ENCODE results near the gene PSTK. TPM values are rescaled to one million over a fixed set of nuclear protein-coding genes. Genes with fewer than 3 reads are reported as not detected.
A peak's percentile ranks its signal among the peaks of the same experiment; 100 is the strongest.

Gene PSTK
- total and polyA plus RNA-seq, 10 of the 15 experiments (the other 5 are each of a cell fraction or from before 2014, with no cell fraction given): 1.8 to 7.1 (median 3.4) TPM

- TF ChIP-seq DPF2 (IDR thresholded peaks at IDR 0.05) (peak; percentile 82), RAD21 (IDR thresholded peaks at IDR 0.05; ENCODE audit: insufficient read depth, low read depth, low read length) (peak; percentile 24; the same call in 1 of the 2 replicates), HCFC1 (IDR thresholded peaks at IDR 0.05; ENCODE audit: low read length) (peak; percentile 62; the same call in 1 of the 2 replicates), MTA2 (IDR thresholded peaks at IDR 0.05; ENCODE audit: low read depth) (no peak), POLR2A (IDR thresholded peaks at IDR 0.05; ENCODE audit: low read depth, low read length) (peak; percentile 97), FOXK2 (IDR thresholded peaks at IDR 0.05) (peak; percentile 59), ATF3 (IDR thresholded peaks at IDR 0.05; ENCODE audit: borderline replicate concordance, extremely low read depth, low read depth, low read length) (peak; percentile 44; the same call in 1 of the 2 replicates), HDAC2 (IDR thresholded peaks at IDR 0.05) (no peak), STAT3 (IDR thresholded peaks at IDR 0.05; ENCODE audit: low read depth, low read length) (no peak), E2F4 (IDR thresholded peaks at IDR 0.05; ENCODE audit: low read depth, low read length) (peak; percentile 76), IKZF2 (IDR thresholded peaks at IDR 0.05) (peak; percentile 32 to 69; a peak in 2 of 4 replicates), KLF5 (IDR thresholded peaks at IDR 0.05; ENCODE audit: partially characterized antibody) (peak; percentile 59), ZSCAN29 (IDR thresholded peaks at IDR 0.05) (peak; percentile 88), RB1 (IDR thresholded peaks at IDR 0.05; ENCODE audit: borderline replicate concordance) (peak; percentile 93; the same call in 1 of the 2 replicates), ZNF207 (IDR thresholded peaks at IDR 0.05; ENCODE audit: borderline replicate concordance) (peak; percentile 92), TBL1XR1 (IDR thresholded peaks at IDR 0.05; ENCODE audit: low read depth, low read length) (no peak), RELA (IDR thresholded peaks at IDR 0.05; ENCODE audit: borderline replicate concordance, partially characterized antibody) (peak; percentile 96), BACH1 (IDR thresholded peaks at IDR 0.05; ENCODE audit: borderline replicate concordance) (0 out of 2 replicates have a peak, but pooled peaks have one; percentile 26)
- TF ChIP-seq, protein P1, sequence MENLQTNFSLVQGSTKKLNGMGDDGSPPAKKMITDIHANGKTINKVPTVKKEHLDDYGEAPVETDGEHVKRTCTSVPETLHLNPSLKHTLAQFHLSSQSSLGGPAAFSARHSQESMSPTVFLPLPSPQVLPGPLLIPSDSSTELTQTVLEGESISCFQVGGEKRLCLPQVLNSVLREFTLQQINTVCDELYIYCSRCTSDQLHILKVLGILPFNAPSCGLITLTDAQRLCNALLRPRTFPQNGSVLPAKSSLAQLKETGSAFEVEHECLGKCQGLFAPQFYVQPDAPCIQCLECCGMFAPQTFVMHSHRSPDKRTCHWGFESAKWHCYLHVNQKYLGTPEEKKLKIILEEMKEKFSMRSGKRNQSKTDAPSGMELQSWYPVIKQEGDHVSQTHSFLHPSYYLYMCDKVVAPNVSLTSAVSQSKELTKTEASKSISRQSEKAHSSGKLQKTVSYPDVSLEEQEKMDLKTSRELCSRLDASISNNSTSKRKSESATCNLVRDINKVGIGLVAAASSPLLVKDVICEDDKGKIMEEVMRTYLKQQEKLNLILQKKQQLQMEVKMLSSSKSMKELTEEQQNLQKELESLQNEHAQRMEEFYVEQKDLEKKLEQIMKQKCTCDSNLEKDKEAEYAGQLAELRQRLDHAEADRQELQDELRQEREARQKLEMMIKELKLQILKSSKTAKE (IDR thresholded peaks at IDR 0.05; ENCODE audit: low read depth, poor library complexity, severe bottlenecking): no peak
- TF ChIP-seq, protein P2, sequence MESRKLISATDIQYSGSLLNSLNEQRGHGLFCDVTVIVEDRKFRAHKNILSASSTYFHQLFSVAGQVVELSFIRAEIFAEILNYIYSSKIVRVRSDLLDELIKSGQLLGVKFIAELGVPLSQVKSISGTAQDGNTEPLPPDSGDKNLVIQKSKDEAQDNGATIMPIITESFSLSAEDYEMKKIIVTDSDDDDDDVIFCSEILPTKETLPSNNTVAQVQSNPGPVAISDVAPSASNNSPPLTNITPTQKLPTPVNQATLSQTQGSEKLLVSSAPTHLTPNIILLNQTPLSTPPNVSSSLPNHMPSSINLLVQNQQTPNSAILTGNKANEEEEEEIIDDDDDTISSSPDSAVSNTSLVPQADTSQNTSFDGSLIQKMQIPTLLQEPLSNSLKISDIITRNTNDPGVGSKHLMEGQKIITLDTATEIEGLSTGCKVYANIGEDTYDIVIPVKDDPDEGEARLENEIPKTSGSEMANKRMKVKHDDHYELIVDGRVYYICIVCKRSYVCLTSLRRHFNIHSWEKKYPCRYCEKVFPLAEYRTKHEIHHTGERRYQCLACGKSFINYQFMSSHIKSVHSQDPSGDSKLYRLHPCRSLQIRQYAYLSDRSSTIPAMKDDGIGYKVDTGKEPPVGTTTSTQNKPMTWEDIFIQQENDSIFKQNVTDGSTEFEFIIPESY (IDR thresholded peaks at IDR 0.05): no peak
- TF ChIP-seq, protein P3, sequence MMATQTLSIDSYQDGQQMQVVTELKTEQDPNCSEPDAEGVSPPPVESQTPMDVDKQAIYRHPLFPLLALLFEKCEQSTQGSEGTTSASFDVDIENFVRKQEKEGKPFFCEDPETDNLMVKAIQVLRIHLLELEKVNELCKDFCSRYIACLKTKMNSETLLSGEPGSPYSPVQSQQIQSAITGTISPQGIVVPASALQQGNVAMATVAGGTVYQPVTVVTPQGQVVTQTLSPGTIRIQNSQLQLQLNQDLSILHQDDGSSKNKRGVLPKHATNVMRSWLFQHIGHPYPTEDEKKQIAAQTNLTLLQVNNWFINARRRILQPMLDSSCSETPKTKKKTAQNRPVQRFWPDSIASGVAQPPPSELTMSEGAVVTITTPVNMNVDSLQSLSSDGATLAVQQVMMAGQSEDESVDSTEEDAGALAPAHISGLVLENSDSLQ (IDR thresholded peaks at IDR 0.05): no peak
- TF ChIP-seq, protein P4, sequence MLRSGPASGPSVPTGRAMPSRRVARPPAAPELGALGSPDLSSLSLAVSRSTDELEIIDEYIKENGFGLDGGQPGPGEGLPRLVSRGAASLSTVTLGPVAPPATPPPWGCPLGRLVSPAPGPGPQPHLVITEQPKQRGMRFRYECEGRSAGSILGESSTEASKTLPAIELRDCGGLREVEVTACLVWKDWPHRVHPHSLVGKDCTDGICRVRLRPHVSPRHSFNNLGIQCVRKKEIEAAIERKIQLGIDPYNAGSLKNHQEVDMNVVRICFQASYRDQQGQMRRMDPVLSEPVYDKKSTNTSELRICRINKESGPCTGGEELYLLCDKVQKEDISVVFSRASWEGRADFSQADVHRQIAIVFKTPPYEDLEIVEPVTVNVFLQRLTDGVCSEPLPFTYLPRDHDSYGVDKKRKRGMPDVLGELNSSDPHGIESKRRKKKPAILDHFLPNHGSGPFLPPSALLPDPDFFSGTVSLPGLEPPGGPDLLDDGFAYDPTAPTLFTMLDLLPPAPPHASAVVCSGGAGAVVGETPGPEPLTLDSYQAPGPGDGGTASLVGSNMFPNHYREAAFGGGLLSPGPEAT (IDR thresholded peaks at IDR 0.05; ENCODE audit: low read depth): peak; percentile 80
Measured at GRCh38 chr10:122980209-122981065, at the start of gene PSTK (continued).

All from GM12878 (cell line).